ENCODE data around the gene SFXN1.
"Not testable (repeated sequence)": the region's sequence is repeated elsewhere in the genome, so short reads cannot be mapped to it uniquely, and the experiment has no call there.

SFXN1 gene, protein sequence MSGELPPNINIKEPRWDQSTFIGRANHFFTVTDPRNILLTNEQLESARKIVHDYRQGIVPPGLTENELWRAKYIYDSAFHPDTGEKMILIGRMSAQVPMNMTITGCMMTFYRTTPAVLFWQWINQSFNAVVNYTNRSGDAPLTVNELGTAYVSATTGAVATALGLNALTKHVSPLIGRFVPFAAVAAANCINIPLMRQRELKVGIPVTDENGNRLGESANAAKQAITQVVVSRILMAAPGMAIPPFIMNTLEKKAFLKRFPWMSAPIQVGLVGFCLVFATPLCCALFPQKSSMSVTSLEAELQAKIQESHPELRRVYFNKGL

DNA sequence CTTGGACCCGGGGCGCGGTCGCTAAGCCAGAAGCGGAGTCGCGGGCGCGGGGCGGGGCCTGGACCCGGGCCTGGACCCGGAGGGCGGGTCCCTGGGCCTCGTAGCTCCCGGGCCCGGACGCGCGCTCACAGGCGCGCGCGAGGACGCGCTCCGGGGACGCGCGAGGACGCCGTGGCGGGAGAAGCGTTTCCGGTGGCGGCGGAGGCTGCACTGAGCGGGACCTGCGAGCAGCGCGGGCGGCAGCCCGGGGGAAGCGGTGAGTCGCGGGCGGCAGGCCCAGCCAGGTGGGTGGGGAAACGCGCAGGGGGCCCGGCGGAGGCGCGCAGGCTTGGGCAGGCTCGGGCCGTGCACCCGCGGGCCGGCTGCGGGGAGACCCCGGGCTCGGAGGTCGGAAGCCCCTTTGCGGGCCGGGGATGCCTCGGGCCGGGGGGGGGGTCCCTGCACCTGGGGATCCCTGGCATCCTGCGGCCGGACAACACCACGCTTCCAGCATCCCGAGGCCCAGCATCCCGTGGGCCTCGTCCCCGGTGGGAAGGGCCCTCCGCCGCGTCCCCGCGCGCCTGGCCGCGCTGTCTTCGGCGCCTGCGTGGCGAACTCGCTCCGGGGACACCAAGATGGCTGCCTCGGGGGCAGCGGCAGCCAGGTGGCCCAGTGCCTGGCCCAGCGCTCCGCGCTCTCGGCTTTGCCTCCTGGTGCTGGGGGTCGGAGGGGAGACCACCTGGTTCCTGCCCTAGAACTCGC, at the start of gene SFXN1:
Gene SFXN1 (plus strand): TSS at position 177 of the 741 bp plus-strand sequence. CDS start 13,544 bp downstream, outside the sequence.
- DNase-seq, result peak; percentile 41

DNA sequence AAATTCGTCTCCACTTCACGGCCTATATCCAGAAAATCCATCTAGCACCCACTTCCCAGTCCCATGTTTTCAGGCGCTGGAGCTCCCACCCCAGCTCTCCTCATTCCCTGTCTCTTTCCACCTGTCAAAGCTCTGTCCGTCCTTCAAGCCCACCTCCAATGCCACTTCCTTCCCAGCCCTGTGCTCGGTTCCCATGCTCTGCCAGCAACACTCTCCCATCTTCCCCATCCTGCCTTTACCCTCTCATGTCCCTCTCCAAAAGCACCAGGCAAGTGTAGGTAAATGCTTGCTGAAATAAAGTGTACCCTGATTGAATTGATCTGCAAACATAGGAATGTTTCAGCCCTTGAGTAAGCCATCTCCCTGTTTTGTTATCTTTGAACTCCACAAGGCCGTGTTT, 43.6 kb upstream of the SFXN1 start:
- DNase-seq, result no peak

DNA sequence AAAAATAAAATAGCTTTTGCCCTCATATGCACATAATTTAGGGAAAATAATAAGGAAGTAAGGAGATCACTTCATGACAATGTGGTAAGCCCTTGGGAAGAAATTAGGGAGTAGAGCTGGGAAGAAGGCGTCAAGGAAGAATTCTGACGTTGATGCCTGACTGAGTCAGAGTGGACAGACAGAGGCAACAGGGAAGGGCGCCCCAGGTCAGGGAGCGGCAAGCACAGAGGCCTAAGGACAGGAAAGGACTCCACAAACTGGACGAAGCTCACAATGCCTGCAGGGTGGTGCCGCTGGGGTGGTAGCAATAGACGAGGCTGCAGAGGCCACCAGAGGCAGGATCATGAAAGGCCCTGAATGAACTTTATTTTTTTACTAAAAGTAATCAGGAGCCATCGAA, 42.0 kb upstream of the SFXN1 start:
- no peak for DNase-seq

DNA sequence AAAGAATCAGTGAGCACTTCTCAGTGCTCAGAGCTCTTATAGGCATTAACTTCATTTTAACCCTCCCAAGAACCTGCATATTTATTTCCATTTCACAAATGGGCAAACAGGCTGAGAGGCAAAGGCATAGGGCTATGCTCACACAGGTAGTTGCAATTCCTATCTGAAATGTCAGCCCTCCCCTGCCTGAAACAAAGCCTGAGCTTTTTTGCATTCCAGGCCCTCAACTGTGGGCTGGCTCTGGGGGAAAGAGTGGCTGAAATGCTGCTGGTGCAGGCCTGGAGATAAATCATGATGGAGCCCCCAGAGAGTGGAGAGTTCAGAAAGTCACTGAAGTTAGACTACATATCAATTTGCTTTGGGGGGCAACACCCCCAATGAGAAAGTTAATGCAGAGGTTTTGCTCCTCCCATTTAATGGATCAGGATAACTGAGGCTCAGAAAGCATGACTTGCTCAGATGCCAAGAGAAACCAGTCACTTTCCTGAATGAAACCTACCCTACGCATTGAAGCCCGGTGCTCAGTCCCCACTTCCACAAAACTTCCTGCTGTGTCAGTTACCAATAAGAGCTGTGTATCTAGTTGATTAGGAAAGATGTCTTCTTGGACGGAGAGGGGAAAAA, 40.0 kb upstream of the SFXN1 start:
- DNase-seq, result no peak

DNA sequence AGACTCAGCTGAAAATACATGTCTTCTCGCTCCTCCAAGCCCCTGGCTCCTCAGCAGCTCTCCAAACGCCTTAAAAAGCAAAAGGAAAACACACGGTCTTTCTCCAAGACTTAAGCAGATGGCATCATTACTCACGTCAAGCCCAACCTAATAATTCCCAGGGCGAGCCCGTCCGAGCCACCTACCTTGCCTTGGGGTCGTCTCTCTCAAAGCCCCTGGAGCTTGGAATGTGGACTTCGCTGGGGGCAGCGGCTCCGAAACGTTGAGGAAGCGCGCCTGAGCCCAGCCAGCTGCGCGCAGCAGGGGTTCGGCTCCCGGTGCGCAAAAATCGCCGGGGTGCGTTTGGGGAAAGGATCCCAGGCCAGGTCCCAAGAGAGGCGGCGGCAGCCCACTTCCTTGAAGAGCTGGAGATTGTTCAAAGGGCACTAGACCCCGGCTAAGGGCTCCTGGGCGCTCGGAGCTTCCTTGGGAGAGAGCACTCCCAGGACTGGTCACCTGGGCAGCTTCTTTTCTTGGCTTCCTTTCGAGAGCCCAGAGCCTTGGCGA, 34.8 kb upstream of the SFXN1 start:
- no peak for DNase-seq

DNA sequence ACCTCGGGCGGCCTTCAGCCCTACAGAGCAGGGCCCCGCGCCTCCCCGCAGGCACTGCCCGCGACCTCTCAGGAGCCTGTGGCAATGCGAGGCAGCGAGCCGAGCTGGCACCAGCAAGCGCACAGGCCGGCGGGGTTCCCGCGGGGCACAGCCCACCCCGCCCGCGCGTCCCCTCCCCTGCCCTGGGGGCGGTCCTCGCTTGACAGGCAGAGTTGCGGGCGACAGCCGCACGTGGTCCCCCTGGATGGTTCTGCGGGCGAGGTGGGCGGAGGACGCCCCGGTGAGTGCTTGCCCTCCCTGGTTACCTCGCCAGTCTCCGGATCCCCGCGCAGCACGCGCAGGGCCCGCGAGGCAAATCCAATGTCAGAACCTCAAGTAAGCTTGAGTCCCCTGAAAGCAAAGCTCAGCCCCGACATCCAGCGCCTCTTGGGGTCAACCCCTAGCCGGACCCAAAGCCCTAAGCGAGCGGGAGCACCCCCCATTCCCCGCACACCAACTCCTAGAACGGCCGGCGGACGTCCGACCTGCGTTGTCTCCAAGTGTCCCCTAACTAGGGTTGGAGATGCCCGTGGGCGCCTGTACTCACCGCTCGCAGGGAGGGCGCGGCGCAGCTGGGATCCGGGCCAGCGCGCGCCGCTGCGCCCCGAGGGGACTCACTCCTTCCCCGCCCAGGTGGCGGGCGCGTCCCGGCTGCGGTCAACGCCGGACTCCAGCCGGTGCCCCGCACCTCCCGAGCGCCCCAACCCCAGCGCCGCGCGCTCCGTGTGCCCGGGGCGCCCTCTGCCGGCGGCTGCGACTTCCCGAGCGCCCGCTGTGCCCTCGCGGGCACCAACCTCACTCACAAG, 34.1 kb upstream of the SFXN1 start, which contains the start of gene DRD1:
Gene DRD1 (minus strand): TSS at position 123 of the 845 bp plus-strand sequence. CDS start 1,083 bp downstream, outside the sequence.
- no peak for DNase-seq

DNA sequence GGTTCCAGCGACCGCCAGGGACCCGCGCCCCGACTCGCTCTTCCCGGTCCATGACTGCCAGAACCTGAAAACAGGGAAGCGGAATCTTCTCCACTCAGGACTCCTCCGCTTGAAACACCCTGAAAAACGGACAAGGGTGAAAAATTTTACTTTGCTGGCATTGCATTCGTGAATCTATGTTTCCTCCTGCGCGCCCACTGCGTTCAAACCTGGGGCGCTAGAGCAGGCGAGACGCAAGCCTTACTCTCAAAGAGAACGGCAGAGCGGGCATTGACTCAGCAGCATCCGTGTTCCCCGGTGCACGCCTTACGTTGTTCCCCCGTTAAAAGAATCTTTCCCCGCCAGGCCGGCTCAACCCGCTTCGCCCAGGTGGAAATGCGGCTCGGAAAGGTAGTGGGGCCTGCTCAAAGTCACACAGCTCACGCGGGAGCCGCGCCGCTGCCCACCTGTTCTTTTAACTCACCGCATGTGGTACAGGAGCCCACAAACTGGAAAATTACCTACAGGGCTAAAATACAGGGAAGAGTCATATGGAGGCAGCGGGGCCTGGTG, 33.4 kb upstream of the SFXN1 start:
- no peak for DNase-seq

DNA sequence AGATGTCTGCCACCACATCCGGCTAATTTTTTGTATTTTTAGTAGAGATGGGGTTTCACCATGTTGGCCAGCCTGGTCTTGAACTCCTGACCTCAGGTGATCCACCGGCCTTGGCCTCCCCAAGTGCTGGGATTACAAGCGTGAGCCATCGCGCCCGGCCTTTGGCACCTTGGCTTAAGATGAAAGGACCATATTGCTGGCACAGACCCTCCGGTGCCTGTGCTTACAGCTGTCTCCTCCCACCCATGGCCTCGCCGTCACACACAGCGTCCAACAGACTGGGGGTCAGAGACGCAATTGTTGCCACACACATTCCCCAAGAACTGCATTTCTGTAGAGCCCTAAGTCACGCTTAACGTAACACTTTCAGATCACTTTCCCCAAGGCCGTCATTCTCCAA, 32.0 kb upstream of the SFXN1 start:
- not testable (repeated sequence) for DNase-seq

DNA sequence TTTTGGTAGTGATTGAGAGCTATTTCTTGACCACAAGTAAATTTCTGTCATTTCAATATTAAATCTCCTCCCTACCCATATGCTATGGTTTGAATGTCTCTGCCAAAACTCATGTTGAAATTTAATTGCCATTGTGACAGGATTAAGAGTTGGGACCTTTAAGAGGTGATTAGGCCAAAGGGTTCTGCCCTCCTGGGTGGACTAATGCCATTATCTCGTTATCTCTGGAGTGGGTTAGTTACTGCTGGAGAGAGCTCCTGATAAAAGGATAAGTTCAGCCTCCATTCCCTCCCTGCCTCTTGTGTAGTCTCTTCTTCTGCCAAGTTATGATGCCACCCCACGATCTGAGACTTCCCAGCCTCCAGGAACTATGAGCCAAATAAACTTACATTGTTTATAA, 30.8 kb upstream of the SFXN1 start:
- no peak for DNase-seq

DNA sequence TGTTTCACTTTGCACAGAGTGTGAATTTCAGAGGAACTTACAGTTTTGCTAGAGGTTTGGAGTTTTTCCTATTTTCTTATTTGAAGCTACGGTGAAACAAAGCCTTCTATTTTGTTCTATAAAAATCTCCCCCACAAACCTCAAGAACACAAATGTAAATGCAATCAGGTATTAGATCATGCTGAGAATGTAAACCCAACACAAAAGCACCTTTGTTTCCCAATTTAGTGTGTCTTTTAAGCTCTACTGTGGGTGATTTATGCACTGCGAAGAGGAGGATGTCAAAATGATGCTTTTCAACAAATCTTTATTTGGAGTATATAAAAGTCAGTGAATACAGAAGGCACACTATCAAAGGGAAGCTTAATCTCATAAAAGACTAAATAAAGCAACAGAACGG, 30.1 kb upstream of the SFXN1 start:
- DNase-seq, result no peak

DNA sequence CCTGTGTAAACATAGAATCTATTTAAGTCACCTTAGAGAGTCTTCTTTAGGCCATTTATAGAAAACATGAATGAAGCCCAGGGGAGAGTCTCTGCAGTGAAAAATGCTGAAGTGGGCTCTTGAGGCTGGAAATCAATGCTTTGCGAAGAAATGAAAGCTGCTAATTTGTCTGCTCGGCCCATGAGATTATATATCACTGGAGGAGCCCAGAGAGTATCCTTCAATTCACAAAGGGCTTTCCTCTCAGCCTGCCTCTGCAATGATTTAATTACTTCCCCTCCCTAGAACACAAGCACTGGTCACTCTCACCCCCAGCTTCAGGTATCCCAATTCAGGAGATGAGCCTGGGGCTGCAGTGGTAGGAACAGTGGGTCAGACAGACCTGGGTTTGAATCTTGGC, 26.2 kb upstream of the SFXN1 start:
- DNase-seq, result no peak

DNA sequence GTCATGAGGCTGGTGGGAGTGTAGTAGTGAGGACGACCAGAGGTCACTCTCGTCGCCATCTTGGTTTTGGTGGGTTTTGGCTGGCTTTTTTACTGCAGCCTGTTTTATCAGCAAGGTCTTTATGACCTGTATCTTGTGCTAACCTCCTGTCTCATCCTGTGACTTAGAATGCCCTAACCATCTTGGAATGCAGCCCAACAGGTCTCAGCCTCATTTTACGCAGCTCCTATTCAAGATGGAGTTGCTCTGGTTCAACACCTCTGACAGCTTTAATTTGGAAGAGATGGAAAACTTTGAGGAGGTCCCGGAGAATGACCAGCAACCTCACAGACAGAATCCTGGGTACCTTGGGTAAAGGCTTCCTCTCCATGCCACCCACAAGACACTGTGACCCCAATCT, 24.0 kb upstream of the SFXN1 start:
- DNase-seq, result not testable (repeated sequence)

DNA sequence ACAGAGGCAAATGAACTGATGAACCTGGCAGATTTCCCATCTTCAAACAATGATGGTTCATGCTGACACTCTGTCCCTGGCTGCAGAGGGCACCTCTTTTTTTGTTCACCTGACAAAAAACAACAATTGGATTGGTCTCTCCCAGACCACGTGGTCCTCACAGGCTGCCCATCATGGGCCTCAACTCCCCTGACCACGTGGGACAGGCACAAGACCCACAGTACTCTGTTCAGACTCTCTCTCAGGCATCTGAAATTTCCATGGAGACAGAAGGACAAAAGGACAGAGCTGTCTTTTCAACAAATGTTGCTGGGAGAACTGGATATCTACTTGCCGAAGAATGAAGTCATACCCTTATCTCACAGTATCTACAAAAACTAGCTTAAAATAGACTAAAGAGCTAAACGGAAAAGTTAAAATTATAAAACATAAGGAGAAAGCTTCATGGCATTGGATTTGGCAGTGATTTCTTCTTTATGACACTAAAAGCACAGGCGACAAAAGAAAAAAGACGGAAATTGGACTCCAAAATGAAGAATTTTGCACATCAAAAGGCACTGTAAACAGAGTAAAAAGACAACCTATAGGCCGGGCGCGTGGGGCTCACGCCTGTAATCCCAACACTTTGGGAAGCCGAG, 22.1 kb upstream of the SFXN1 start:
- no peak for DNase-seq

DNA sequence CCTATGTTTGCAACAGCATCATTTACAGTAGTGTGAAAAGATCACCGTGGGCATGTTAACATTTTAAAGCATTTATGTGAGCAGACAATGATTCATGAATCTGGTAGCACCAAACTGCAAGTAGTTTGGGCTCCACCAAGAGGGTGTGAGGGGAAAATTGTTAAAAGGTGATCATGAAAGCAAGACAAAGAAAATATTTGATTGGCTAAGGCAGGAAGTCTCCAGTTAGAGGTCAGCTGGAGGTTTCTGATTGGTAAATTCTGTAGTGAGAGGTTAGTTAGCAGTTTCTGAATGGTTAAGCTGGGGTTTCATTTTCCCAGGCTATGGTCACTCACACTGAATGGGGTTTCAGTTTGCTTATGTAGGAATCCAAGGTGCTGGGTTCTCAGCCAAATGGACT, 20.9 kb upstream of the SFXN1 start:
- no peak for DNase-seq

DNA sequence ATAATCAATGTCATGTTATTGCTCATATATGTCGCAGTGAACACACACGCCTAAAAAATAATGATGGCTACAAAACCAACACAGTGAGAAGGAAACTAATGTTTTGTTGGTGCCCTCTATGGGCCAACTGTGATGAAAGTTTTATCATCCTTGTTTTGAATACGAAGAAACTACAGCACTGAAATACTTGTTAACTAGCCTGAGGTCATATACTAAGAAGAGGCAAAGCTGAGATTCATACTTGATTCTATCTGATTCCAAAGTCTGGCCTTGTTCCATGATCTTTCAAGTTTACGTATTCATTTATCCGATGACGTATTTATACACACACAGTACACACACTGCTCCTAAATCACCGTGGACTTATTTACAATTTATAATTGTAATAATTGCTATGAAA, 18.2 kb upstream of the SFXN1 start:
- DNase-seq, result no peak

DNA sequence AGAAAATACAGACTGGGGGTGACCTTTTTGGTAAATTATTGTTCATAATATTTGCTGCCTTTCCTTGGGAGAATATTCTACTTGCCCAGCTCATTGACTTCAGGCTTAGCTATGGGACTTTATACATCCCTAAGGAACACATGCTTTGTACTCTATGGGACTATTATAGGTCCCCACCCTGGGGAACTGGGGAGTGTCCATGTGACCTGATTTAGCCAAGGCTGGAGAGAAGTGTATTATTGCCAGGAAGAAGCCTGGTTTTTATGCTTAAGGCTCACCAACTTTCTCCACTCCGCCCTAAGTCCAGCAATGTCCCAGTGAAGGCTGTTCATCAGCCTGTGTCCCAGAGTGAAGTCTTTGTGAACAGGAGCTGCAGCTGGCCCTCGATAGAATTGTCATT, 17.8 kb upstream of the SFXN1 start:
- DNase-seq, result no peak

DNA sequence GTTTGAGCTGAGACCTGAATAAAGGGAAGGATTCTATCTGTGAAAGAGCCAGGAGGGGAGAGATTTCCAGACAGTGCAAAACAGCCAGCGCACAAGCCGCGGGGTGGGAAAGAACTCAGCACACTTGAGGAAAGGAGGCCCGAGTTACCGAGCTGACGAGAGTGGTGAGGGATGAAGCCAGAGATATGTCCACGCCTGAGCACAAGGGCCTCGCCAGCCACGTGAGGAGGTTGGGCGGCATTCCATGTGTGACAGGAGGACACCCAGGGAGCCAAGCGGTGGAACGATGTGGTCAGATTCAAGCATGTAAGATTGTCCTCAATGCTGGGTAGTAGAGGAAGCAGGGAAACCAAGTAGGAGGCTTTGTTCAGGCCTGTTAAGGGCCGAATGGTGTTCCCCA, 17.0 kb upstream of the SFXN1 start:
- no peak for DNase-seq

DNA sequence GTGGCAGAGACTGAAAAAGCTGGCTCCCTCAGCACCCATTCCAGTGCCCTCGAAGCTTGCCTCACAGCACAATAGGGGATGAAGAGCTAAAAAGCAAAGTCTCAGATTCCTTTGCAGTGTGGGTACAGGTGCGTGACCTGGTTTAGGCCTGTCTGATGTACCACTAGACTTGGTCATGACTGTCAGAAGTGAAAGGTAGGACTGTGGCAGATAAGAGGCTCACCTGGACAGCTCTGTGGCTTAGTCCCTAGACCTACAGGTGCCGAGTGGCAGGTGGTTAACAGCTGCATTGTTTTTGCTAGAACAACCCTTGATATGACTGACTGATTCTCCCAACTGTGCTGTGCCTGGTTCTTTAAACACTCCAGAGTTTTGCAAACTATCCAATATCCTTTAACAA, 14.7 kb upstream of the SFXN1 start:
- no peak for DNase-seq

DNA sequence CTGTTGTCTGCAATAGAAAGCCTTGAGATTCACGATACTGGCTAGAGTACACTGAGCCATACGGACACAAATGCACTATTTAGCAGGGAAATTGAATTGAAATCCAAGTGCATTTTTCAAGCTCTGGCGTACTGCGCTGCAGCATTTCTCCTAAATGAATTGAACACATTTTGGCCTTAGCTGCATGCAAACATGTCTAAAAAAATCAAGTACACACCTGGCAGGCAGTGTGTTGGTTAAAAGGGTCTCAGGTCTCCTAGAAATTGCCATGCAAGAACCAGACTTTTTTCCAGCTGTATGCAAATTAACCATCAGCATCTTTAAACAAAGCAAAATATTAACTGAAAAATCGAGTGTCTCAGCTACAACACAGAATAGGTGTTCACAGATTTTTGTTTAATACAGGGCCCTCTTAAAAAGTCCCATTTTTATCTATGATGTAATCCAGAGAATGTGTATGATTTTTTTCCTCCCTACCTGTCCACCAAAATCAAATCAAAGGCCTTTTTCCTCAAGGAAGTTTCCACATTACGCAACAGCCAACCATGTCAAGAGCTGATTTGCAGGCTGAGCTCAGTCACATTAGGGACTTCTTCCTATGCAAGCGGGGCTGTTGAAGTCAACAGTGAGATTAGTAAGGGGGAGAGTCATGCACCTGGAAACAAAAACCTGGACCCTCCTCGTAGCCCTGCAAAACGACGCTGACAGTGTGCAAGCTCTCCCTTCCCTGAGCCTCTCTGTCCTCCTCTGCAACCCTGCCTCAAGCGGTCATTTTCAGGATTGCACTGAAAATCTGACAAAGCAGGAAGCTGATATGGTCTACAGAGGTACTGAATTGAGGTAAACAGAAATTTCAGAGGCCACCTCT, 14.1 kb upstream of the SFXN1 start:
- DNase-seq, result no peak

DNA sequence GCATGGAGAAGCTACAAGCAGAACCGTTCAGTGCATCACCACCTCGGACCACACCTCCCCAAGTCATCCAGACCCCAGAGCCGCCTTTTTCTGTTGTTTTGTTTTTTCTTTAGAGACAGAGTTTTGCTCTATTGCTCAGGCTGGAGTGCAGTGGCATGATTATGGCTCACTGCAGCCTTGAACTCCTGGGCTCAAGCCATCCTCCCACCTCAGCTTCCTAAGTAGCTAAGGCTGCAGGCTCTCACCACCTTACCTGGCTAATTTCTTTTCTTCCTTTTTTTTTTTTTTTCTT, 13.5 kb upstream of the SFXN1 start:
- DNase-seq, result no peak

DNA sequence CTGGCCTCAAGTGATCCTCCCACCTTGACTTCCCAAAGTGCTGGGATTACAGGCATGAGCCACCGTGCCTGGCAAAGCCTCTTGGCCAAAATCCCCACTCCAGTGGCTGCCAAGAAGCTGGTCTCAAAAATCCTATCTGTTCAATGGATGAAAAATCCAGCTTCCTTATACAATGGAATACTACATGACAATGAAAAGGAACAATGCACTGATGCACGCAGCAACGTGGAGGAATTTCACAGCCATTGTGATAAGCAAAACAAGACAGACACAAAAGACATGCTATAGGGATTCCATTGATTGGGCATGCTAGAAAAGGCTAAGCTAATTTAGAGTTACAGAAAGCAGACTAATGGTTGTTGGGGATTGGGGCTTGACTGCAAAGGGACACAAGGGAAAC, 13.1 kb upstream of the SFXN1 start:
- DNase-seq, result no peak

All from DMS 273 treated with DMSO at 0.1 percent for 48 hours (cell line).